Kasumi-1 (cell line): ENCODE measurements around the gene ZNF358.

Source experiments
- DNase-seq, 2 experiments: peaks; one replicate each; lab custom pipeline; 2025; lab: John Stamatoyannopoulos, UW

ZNF358 gene

DNA sequence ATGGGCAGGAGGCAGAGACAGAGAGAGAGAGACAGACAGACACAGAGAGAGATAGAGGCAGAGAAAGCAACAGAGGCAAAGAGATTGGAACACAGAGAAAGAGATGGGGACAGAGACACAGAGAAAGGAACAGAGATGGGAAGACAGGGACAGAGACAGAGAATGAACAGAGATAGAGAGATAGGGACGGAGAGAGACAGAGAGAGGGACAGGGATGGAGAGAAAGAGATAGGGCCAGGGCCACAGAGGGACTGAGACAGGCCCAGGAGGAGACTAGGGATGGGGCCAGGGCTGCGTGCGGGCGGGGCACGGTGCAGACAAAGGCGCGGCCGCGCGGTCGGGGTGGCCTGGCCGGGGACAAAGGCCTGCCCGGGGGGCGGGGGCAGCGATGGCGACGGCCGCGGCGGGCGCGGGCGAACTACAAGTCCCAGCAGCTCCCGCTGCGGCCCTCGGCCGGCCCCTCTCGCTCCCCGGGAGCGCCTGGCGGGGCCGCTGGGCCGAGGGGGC lies at the start of gene ZNF358:
TSS of gene ZNF358 (plus strand) at position 459 of the 507 bp plus-strand sequence. CDS start 3,140 bp downstream, outside the sequence.
- DNase-seq, result peak; percentile 20 to 53

DNA sequence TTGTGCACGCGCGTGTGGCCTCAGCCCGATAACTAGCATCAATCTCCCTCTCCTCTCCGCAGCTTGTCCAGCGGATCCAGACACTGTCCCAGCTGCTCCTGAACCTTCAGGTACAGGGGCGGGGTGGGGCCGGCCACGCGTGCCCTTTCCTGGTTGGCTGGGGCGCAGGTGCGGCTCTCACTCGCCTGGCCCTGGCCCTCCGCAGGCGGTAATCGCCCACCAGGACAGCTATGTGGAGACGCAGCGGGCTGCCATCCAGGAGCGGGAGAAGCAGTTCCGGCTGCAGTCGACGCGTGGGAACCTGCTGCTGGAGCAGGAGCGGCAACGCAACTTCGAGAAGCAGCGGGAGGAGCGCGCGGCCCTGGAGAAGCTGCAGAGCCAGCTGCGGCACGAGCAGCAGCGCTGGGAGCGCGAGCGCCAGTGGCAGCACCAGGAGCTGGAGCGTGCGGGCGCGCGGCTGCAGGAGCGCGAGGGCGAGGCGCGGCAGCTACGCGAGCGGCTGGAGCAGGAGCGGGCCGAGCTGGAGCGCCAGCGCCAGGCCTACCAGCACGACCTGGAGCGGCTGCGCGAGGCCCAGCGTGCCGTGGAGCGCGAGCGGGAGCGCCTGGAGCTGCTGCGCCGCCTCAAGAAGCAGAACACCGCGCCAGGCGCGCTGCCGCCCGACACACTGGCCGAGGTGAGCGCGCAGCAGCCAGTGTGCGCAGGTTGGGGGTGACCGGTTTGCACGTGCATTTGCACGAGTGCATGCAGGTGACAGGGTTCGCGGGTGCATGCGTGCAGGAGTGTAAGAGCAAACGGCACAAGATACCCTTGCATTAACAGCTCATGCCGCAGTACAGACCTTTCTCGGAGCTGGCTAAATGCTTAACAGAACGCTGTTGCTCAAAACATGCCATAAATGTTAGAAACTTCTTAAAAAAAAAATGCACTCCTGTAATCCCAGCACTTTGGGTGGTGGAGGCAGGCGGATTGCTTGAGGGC lies 48.6 kb upstream of the ZNF358 start:
- no peak for DNase-seq

DNA sequence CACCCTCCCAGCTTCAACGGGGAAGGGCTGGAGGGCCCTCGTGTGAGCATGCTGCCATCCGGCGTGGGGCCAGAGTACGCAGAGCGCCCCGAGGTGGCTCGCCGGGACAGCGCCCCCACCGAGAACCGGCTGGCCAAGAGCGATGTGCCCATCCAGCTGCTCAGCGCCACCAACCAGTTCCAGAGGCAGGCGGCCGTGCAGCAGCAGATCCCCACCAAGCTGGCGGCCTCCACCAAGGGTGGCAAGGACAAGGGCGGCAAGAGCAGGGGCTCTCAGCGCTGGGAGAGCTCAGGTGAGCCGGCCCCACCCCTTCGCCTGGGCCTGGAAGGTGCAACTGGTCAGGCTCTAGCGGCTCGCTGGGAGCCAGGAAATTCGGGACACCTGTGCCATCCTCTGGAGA lies 47.1 kb upstream of the ZNF358 start:
- DNase-seq, result no peak

DNA sequence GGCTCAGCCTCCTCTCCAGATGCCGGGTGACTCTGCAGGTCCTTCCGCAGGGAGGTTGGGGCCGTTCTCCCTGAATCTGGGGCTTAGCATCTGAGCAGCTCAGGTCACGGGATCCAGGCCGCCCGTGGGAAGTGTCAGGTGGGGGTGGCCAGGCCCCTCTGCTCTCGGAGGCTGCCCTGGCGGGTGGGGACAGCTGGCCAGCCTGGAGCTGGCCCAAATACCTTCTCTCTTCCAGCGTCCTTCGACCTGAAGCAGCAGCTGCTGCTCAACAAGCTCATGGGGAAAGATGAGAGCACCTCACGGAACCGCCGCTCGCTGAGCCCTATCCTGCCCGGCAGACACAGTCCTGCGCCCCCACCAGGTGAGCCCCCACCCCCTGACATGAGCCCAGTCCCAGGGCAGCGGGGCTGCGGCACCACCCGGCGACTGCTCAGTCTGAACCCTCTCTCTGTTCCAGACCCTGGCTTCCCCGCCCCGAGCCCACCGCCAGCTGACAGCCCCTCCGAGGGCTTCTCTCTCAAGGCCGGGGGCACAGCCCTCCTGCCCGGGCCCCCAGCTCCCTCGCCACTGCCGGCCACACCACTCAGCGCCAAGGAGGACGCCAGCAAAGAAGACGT lies 46.1 kb upstream of the ZNF358 start:
- no peak for DNase-seq

DNA sequence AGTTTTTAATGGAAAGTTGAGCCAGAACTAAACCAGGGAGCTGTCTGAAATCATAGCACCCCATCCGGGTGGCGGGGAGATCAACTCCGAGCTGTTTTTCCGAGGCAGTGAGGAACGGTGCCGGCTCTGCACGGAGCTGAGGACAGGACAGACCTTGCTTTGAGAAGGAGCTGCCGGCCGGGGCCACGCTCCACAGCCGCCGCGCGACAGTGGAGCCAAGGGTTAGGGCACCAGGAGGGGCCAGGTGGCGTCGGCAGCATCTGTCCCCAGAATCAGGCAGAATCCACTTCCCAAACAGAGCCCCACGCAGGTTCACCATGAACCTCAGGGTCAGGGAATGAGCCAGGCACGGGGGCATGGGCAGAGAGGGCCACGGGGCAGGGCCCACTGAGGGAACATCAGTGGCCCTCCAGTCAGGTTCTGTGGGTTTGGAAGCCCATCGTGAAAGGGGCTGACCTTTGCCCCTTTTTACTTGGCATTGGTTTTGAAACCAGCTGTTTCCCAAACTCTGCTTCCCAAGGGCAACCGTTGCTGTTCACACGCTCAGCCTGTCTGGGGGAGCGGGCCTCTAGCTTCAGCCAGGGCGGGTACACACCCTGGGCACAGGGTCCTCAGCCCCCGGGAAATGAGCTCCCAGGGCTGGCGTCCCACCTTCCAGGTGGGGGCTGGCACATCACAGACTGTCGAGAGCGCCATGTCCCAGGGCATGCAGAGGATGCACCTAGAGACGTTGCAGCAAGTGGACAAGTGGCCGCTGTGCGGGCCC lies 45.2 kb upstream of the ZNF358 start:
- DNase-seq, result no peak

DNA sequence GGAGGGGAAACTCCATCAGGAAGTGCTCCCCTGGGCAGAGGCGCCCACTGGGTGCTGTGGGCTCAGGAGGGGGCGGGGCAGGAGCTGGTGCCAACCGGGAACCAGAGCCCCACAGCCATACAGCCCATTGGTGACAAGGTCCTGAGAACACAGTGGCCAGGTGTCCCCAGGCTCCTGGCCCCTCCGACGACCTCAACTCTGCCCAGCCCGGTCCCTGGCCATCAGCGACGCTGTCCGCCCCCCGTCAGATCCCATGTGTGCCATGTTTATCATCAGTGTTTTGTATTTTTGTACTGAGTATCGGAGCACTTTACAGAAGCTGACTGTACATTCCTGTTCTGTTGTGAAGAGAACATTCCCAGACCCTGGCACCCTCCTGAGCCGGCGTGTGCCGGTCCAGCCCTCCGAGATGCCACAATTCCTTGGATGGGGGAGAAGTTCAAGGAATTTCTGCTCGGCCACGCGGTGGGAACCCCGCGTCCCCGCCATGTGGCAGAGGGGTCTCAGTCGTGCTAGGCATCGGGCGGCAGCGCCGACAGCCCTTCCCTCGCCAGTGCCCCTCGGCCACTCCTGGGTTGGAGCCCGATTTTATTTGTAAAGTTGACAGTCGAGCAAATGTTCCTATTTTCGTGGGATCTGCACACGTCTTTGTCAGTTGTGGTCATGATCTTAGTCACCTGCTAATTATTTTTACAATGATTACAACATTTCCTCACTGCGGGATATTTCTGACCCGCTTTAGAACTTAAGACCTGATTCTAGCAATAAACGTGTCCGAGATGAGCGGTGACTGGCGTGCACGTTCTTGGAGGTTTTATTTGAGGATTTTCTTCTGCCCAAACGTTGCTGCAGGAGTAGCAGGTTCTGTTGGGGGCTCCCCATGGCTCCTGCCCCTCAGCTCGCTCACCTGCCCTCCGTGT lies 43.9 kb upstream of the ZNF358 start:
- DNase-seq, result no peak

DNA sequence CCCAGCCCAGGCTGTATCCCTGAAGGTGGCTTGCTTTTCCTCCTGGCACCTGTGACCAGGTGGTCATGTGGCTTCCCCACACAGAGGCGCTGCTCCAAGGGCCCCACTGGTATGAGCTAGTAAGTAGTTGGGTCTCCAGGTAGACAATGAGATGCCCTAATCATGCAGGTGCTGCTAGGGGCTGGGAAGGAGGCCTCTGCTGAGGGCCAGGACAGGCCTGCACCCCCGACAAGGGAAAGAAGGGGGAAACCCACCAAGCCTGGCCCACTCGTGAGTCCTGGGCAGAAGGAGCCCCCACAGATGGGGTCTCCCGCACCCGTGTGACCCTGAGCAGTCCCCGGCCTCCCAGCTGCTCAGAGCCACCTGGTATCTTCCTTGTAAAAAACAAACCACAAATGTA lies 40.2 kb upstream of the ZNF358 start:
- DNase-seq, result no peak

DNA sequence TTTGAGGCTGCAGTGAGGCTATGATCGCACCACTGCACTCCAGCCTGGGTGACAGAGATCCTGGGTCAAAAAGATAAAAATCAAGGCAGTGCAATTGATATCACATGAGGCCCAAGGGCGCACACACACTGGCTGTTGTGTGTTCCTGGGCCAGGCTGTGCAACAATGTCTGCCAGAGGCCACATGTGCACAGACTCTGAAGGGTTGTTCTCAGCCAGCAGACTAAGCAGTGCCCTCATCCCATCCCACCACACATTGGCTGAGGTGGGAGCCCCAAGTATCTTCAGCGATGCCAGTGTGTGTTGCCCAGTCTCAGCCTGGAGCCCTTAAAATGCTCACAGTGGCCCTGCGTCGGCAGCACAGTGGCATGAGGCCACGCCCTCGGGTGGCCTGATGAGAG lies 39.7 kb upstream of the ZNF358 start:
- no peak for DNase-seq

DNA sequence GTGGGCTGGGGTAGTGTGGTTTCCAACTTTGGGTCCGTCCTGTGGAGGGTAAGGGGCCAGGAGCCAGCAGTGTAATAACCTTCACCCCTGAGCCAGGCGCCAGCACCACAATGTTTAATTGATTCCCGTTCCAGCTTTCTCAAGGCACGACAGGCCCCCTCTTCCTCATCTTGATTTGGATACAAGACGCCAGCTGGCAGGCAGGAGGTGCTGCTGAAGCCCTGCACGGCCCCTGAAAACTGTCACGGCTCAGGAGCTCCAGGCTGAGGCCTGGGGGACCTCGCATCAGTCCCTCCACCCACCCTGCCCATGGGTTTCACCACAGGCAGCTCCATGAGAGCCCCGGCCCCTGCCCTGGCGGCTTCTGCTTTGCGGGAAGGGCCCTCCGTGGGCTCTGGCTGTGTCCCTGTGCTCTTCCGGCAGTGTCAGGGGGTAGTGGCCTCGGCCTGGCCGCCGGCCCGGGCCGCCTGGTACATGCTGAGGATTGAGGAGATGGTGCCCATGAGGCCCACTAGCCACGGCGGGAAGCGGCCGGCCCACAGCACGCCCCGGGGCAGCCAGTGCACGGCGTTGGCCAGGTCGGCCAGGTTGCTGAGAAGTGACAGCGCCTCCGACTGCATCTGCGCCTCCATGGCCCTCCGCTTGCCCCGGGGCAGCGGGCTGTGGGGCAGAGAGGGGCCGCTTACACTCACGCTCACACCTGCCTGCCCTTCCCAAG lies 39.0 kb upstream of the ZNF358 start:
- DNase-seq, result no peak

DNA sequence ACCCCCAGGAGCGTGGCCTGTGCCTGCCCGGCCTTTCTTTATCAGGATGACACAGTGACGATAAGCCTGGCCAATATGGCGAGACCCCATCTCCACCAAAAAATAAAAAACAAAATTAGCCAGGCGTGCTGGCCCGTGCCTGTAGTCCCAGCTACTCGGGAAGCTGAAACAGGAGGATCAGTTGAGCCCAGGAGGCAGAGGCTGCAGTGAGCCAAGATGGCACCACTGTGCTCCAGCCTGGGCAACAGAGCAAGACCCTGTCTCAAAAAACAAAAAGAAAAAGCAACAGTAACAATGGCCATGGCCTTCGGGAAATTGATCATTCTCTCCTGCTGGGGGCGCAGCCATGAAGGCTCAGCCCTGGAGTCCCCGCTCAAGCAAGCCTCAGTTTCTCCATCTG lies 38.1 kb upstream of the ZNF358 start:
- DNase-seq, result no peak

DNA sequence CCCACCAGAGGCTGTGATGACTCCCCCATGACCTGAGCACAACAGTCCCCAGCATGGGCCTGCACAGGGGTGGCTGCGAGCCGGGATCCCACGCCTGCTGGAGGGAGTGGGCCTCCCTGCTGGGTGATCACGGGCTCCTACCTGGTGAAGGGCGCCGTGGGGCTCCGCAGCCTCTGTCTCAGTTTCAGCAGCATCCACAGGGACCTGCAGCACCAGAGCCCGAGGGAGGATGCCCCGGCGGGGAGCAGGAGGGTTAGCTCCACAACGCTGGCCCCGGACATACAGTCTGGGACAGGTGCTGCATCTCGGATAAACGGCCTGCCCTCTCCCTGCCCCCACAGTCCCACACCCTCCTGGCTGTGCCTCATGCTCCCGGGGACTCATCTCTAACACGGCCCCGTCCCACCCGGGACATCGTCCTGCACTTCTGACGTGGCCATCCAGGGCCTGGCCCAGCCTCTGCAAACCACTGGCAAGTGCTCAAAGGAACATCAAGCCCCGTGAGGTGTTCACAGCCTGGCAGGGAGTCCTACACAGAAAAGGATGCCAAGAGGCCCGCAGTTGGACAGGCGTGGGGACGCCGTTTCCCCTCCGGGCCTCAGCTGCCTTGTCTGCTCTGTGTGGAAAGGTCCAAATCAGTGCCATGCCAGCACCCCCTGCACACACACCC lies 37.6 kb upstream of the ZNF358 start:
- no peak for DNase-seq

DNA sequence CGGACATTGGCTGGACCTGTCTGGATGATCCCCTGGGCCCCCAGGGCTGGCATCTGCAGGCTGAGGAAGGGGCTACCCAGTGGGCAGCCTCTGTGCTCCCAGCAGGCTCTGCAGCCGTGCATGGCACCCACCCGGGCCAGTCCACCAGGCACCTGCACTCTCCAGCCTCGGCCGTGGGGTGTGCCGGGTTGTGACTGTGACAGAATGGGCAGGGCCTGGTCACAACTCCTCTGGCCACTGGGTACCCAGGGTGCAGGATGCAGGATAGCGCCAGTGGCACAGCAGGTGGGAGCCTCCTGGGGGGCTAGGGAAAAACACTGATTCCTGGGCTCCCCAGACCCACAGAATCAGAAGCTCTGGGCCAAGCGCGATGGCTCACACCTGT lies 37.1 kb upstream of the ZNF358 start:
- no peak for DNase-seq

DNA sequence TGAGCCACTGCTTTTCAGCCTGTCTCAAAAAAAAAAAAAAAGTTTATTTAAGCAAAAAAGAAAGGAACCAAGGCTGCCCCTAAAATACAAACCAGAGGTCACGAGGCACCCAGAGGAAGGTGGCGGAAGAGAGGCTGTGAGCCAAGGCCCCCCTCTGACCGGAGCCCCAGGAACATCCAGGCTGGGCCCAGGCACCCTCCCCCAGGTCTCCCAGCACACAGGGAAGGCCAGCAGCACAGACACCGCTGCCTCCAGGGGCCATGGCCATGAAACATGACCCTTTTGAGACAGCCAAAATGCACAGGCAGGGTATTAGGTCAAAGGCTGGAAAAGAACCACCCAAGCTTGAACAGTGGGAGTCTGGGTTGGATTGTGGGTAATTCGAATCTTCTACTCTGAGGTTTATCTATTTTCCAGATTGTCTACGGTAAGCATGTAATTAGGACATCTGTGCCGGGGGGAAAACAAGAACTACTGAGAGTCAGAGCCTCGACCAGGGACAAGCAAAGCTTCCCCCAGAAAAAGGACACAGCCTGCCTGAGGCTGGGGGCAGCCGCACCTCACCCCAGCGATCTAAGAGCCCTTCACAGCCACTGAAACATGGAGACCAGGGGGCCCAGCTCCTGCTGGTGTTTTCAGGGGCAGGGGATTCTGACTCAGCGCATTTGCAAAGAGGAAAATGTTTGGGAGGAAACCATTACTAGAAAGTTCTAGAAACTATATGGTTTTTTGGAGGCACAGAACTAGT lies 35.5 kb upstream of the ZNF358 start:
- DNase-seq, result no peak

DNA sequence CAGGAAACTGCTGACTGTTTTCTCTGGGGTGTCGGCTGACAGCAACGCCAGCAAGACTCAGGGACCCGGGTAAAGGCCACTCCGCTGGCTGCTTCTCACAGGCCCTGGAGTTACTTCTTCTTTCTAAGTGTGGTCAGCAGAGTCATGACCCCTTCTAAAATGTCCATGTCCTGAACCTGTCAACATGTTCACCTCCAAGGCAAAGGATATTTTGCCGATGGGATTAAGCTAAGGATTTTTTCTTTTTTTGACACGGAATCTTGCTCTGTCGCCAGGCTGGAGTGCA lies 35.0 kb upstream of the ZNF358 start:
- DNase-seq, result no peak

DNA sequence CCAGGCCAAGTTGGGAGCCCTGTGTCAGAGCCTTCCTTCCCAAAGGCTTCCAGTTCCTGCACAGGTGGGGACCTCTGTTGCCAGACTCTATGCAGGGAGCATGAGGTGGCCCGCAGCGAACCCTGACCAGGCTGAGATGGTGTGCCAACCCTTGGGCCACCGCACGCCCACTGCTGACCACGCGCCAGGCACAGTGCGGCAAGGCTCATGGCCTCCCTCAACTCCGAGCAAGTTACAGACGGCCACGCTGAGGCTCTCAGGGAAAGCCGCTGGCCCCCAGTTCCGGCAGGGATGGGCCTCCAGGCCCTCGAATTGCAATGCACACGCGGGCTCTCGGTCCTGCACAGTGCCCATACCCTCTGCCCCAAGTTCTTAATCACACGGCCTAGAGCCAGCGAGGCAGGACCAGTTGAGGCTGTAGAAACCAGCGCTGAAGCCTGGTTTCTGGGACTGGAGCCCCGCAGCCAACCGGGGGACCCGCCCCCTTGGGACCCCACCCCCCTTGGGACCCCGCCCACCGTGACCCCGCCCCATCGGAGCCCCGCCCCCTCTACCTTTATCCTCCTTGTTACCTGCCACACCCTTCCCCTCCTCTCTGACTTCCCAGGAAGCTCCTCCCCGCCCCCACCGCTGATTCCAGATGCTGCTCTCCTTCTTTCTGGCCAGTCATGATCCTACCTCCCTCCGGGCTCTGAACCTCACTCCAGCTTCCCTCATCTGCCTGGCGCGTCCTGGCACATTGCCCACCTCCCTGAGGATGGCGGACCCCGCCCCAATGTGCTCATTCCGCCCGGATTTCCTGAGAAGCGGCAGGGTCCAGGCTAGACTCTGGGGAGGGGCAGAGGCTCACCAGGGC lies 33.1 kb upstream of the ZNF358 start:
- no peak for DNase-seq

DNA sequence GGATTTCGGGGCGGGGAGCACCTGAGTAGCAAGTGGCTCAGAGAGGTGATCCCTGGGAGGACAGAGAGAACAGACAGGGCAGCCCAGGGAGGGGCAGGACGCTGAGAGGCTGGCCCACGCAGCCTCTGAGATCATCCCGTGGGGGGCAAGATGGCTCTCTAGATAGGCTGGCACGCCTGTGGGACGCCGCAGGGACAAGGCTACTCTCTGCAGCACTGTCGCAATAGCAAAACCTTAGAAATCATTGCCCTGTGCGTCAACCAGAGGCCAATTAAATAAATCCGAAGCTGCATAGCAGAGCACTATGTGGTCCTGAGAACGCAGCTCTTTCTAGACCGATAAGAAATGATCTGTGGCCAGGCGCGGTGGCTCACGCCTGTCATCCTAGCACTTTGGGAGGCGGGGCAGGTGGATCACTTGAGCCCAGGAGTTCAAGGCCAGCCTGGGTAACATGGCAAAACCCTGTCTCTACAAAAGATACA lies 32.1 kb upstream of the ZNF358 start:
- no peak for DNase-seq

DNA sequence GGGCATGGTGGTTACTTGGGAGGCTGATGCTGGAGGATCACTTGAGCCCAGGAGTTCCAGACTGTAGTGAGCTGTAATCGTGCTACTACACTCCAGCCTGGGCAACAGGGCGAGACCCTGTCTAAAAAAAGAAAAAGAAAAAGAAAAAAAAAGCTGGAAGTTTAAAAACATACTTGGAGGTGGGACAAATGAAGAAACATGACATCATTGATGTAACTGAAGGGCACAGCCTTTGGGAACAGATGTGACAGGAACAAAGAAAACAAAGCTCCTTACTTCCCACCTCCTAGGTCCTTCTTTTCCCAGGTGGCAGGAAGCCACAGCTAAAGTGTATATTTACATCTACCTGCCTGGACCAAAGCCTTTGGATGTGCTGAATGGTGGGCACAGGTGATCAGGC lies 29.0 kb upstream of the ZNF358 start:
- DNase-seq, result no peak

DNA sequence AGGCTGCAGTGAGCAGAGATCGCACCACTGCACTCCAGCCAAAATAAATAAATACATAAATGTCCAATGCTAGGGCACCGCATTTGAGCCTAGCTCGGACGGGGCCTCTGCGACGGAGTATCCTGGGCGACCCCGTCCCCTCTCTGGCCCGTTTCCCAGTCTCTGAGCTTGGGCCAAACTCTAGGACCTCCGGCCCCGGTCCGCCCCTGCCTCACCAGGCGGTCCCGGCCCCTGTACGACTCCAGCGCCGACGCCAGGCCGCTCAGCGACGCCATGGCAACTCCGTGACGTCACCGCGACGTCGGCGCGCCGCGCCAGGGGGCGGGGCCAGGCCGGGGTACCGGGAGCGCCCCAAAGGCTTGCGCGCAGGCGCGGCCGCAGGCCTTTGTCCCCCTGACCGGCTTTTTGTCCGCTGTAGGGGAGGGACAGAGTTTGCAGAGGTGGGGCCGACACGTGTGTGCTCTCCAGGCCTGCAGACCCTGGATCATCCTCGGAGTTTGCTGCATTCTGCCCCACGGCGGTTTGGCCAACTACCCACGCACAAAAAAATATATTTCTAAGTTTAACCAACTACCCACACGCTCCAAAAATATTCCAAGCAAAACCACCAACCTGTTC lies 27.1 kb upstream of the ZNF358 start, which contains the start of gene PEX11G:
TSS of gene PEX11G (minus strand) at position 300 of the 618 bp plus-strand sequence. CDS start at position 275, 25 bp downstream.
- peak; percentile 71 for DNase-seq
